Fibroblast of mammary gland (primary cell): ENCODE measurements around the gene TSEN34.
"Not testable (repeated sequence)": the region's sequence is repeated elsewhere in the genome, so short reads cannot be mapped to it uniquely, and the experiment has no call there.

Source experiments
- DNase-seq: peaks from one replicate; pipeline ENCODE4 v3.0.0-alpha.2; 2010; ENCODE audit warnings: low read depth
- H3K4me3 ChIP-seq: 2 replicates; pipeline ENCODE4 v1.5.1; 2011; ENCODE audit warnings: low read depth, mild to moderate bottlenecking, low read length, moderate library complexity; ENCODE audit not compliant: control insufficient read depth
- CTCF ChIP-seq: conservative IDR thresholded peaks from 2 replicates; pipeline ENCODE4 v1.5.1; 2011; ENCODE audit warnings: low read depth, low read length, inconsistent platforms; ENCODE audit not compliant: control insufficient read depth, insufficient read depth

The TSEN34 gene

GRCh38 chr19:54218960-54219661 lies 28.0 kb downstream of the TSEN34 start:
- no peak overlapping the region for H3K4me3 ChIP-seq
- TF ChIP-seq CTCF = no peak
- no peak for DNase-seq

GRCh38 chr19:54219702-54220101 lies 28.6 kb downstream of the TSEN34 start:
- DNase-seq, H3K4me3 ChIP-seq: not testable (repeated sequence)

GRCh38 chr19:54221947-54222346 lies 30.8 kb downstream of the TSEN34 start:
- DNase-seq, H3K4me3 ChIP-seq: not testable (repeated sequence)

GRCh38 chr19:54222474-54223276 lies 31.6 kb downstream of the TSEN34 start, which contains the start of gene LILRB3:
LILRB3 (minus strand) TSS chr19:54223007; CDS start chr19:54222976, 31 bp downstream.
- not testable (repeated sequence) for H3K4me3 ChIP-seq

GRCh38 chr19:54223277-54223936 lies 32.3 kb downstream of the TSEN34 start:
- not testable (repeated sequence) for DNase-seq, H3K4me3 ChIP-seq

More at GRCh38 chr19:54222474-54223276, 31.6 kb downstream of the TSEN34 start, which contains the start of gene LILRB3:
- not testable (repeated sequence) for DNase-seq

GRCh38 chr19:54223937-54224281 lies 32.8 kb downstream of the TSEN34 start:
- not testable (repeated sequence) for DNase-seq

GRCh38 chr19:54224619-54225018 lies 33.5 kb downstream of the TSEN34 start:
- not testable (repeated sequence) for H3K4me3 ChIP-seq, DNase-seq

More at GRCh38 chr19:54223937-54224281, 32.8 kb downstream of the TSEN34 start:
- H3K4me3 ChIP-seq = not testable (repeated sequence)

- no peak for TF ChIP-seq CTCF
- no peak for DNase-seq
- H3K4me3 ChIP-seq = no peak overlapping the region
These were observed 38.0 kb downstream of the TSEN34 start for GRCh38 chr19:54229146-54229545.

- H3K4me3 ChIP-seq = no peak overlapping the region
- DNase-seq = no peak
- TF ChIP-seq CTCF = no peak
These were observed 38.9 kb downstream of the TSEN34 start for GRCh38 chr19:54230031-54230430.
